ENCODE measurements around the gene SEL1L3. TPM values are rescaled to one million over a fixed set of nuclear protein-coding genes. Genes with fewer than 3 reads are reported as not detected.

The SEL1L3 gene
- total RNA-seq, 6 experiments from 2014 or later, result 5.0 to 33.6 (median 13.3) TPM

- WGBS (ENCODE audit: insufficient coverage, low coverage, low lambda C conversion rate, missing lambda C conversion rate), result 47% methylated on average over 9 of the region's 9 CpGs
- no peak for TF ChIP-seq POLR2A (IDR thresholded peaks at IDR 0.05)
- TF ChIP-seq, protein P1, sequence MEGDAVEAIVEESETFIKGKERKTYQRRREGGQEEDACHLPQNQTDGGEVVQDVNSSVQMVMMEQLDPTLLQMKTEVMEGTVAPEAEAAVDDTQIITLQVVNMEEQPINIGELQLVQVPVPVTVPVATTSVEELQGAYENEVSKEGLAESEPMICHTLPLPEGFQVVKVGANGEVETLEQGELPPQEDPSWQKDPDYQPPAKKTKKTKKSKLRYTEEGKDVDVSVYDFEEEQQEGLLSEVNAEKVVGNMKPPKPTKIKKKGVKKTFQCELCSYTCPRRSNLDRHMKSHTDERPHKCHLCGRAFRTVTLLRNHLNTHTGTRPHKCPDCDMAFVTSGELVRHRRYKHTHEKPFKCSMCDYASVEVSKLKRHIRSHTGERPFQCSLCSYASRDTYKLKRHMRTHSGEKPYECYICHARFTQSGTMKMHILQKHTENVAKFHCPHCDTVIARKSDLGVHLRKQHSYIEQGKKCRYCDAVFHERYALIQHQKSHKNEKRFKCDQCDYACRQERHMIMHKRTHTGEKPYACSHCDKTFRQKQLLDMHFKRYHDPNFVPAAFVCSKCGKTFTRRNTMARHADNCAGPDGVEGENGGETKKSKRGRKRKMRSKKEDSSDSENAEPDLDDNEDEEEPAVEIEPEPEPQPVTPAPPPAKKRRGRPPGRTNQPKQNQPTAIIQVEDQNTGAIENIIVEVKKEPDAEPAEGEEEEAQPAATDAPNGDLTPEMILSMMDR (IDR thresholded peaks at IDR 0.05), result no peak
- H3K27ac ChIP-seq, result no peak overlapping the region
- H3K4me3 ChIP-seq, result no peak overlapping the region
- ATAC-seq (peak in 1 of 4 donors; percentile 16), DNase-seq (no peak)
- no peaks in the 10 kb centered on the region for H3K4me1 ChIP-seq
- no peaks in the 10 kb centered on the region for H3K36me3 ChIP-seq
- intact Hi-C loops (cut with DNase I), result no loop called here
- H3K27me3 ChIP-seq, result no peaks in the 10 kb centered on the region
- H3K9me3 ChIP-seq, result no peaks in the 10 kb centered on the region
Measured at GRCh38 chr4:25878676-25879075, 15.9 kb upstream of the SEL1L3 start.

DNA sequence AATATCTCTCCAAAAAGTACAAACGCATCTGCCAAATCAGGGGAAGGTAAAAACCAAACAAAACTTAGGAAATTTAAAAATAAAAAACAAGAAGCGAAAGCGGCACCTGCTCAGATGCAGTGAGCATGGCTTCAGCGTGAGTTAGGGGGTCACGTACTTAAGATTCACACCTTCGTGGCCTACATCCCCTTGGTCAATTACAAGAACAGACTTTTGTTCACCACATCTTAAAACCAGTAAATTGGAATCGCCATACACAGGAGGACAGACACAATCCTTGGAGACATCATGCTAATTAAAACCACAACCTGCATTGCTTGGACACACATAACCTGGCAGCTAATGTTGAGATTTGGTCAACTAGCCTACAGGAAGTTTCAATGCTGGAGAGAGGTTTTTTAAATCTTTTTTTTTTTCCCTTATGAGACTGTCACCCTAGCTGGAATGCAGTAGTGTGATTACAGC, 12.5 kb upstream of the SEL1L3 start:
- H3K27me3 ChIP-seq, result no peaks in the 10 kb centered on the region
- DNase-seq (no peak), ATAC-seq (no peak)
- 68% methylated on average over 7 of the region's 7 CpGs for WGBS (ENCODE audit: insufficient coverage, low coverage, low lambda C conversion rate, missing lambda C conversion rate)
- no peak overlapping the region for H3K27ac ChIP-seq
- no peaks in the 10 kb centered on the region for H3K9me3 ChIP-seq
- TF ChIP-seq, protein P1 (IDR thresholded peaks at IDR 0.05), result no peak
- no peak for TF ChIP-seq POLR2A (IDR thresholded peaks at IDR 0.05)
- no peaks in the 10 kb centered on the region for H3K36me3 ChIP-seq
- no peak overlapping the region for H3K4me3 ChIP-seq
- intact Hi-C loops (cut with DNase I), result no loop called here
- no peaks in the 10 kb centered on the region for H3K4me1 ChIP-seq

- Histone ChIP-seq H3K4me1 (no peaks in the 10 kb centered on the region), H3K27me3 (no peaks in the 10 kb centered on the region), H3K36me3 (no peaks in the 10 kb centered on the region), H3K9me3 (no peaks in the 10 kb centered on the region), H3K4me3 (no peak overlapping the region), H3K27ac (no peak overlapping the region)
- DNase-seq (no peak), ATAC-seq (no peak)
- 79% methylated on average over 3 of the region's 3 CpGs for WGBS (ENCODE audit: insufficient coverage, low coverage, low lambda C conversion rate, missing lambda C conversion rate)
- TF ChIP-seq, protein P1 (IDR thresholded peaks at IDR 0.05), result no peak
- no peak for TF ChIP-seq POLR2A (IDR thresholded peaks at IDR 0.05)
- intact Hi-C loops (cut with DNase I), result no loop called here
Measured at GRCh38 chr4:25874655-25875054, 11.9 kb upstream of the SEL1L3 start.

DNA sequence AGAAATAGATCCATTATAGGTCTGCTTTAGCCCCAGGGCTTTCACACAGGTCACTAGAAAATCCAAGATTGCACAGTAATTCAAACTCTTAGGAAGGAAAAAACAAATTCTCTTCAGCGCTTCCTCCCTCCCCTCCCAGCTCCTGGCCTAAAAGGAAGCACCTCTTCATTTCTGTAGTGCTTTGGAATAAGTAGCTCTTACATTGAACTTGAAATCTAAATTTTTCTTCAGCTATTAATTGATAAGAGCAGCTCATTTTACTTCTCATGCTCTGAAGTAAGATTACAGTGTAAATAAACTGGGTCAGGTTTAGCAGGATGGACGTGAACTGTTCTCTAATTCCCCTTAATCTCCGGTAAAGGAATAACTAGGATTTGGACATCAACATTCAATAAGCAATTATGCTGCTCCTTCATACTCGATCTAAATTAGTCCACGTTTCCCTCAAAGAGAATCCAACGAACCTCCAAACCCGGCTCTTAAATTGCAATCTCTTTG, 10.9 kb upstream of the SEL1L3 start:
- H3K9me3 ChIP-seq, result no peaks in the 10 kb centered on the region
- TF ChIP-seq, protein P1 (IDR thresholded peaks at IDR 0.05), result no peak
- no peak for TF ChIP-seq POLR2A (IDR thresholded peaks at IDR 0.05)
- H3K27ac ChIP-seq, result no peak overlapping the region
- ATAC-seq, result no peak
- DNase-seq, result no peak
- WGBS (ENCODE audit: insufficient coverage, low coverage, low lambda C conversion rate, missing lambda C conversion rate), result 61% methylated on average over 7 of the region's 7 CpGs
- H3K36me3 ChIP-seq, result no peaks in the 10 kb centered on the region
- intact Hi-C loops (cut with DNase I), result no loop called here
- H3K4me1 ChIP-seq, result no peaks in the 10 kb centered on the region
- H3K4me3 ChIP-seq, result no peak overlapping the region
- no peaks in the 10 kb centered on the region for H3K27me3 ChIP-seq
